Astrocyte (in vitro differentiated cells and primary cell): ENCODE data around the gene ERV3-1. TPM values are rescaled to one million over a fixed set of nuclear protein-coding genes. Genes with fewer than 3 reads are reported as not detected.

Source experiments
- DNase-seq: peaks from one replicate; pipeline ENCODE4 v3.0.0-alpha.2; 2010; ENCODE audit warnings: low read depth
- FAIRE-seq: peaks from 2 replicates; lab custom pipeline; 2011; peaks lifted over from hg19 to GRCh38; lab: Jason Lieb, UNC
- H2AFZ ChIP-seq: 2 replicates; pipeline ENCODE4 v1.6.0; 2012; ENCODE audit warnings: low read depth, low read length, inconsistent platforms
- H3K27ac ChIP-seq: 2 replicates; pipeline ENCODE4 v1.5.1; 2011; ENCODE audit warnings: low read depth, low read length, inconsistent platforms
- H3K27me3 ChIP-seq: 2 replicates; pipeline ENCODE4 v1.6.0; 2011; ENCODE audit warnings: low read length, inconsistent platforms; ENCODE audit not compliant: insufficient read depth
- H3K36me3 ChIP-seq: 2 replicates; pipeline ENCODE4 v1.5.1; 2011; ENCODE audit warnings: low read length, inconsistent platforms; ENCODE audit not compliant: insufficient read depth
- H3K4me1 ChIP-seq: 2 replicates; pipeline ENCODE4 v1.5.1; 2011; ENCODE audit warnings: low read length, inconsistent platforms; ENCODE audit not compliant: insufficient read depth
- H3K4me2 ChIP-seq: 2 replicates; pipeline ENCODE4 v1.6.0; 2012; ENCODE audit warnings: low read length, inconsistent platforms
- H3K4me3 ChIP-seq: 2 replicates; pipeline ENCODE4 v1.5.1; 2011; ENCODE audit warnings: low read depth, mild to moderate bottlenecking, low read length, inconsistent platforms; ENCODE audit not compliant: insufficient read depth
- H3K79me2 ChIP-seq: 2 replicates; pipeline ENCODE4 v1.6.0; 2012; ENCODE audit warnings: mild to moderate bottlenecking, low read length, inconsistent platforms; ENCODE audit not compliant: insufficient read depth
- H3K9ac ChIP-seq: 2 replicates; pipeline ENCODE4 v1.6.0; 2012; ENCODE audit warnings: mild to moderate bottlenecking, low read length, inconsistent platforms
- H3K9me3 ChIP-seq: 2 replicates; pipeline ENCODE4 v1.5.1; 2012; ENCODE audit warnings: low read depth, mild to moderate bottlenecking, low read length, inconsistent platforms; ENCODE audit not compliant: insufficient read depth
- H4K20me1 ChIP-seq: 2 replicates; pipeline ENCODE4 v1.6.0; 2012; ENCODE audit warnings: low read length, inconsistent platforms; ENCODE audit not compliant: insufficient read depth
- H3K27ac Mint-ChIP-seq: one replicate; pipeline ENCODE4 v1.8.0; 2021; ENCODE audit warnings: mild to moderate bottlenecking, mixed read lengths; ENCODE audit not compliant: unreplicated experiment
- H3K27me3 Mint-ChIP-seq: one replicate; pipeline ENCODE4 v1.8.0; 2021; ENCODE audit warnings: low read depth, mixed read lengths; ENCODE audit not compliant: unreplicated experiment
- H3K36me3 Mint-ChIP-seq: one replicate; pipeline ENCODE4 v1.8.0; 2021; ENCODE audit warnings: low read depth, mixed read lengths; ENCODE audit not compliant: unreplicated experiment
- H3K4me1 Mint-ChIP-seq: one replicate; pipeline ENCODE4 v1.8.0; 2021; ENCODE audit warnings: low read depth, mixed read lengths; ENCODE audit not compliant: unreplicated experiment
- H3K4me3 Mint-ChIP-seq: one replicate; pipeline ENCODE4 v1.8.0; 2021; ENCODE audit warnings: mild to moderate bottlenecking, moderate library complexity, mixed read lengths; ENCODE audit not compliant: unreplicated experiment
- H3K9me3 Mint-ChIP-seq: one replicate; pipeline ENCODE4 v1.8.0; 2021; ENCODE audit warnings: mild to moderate bottlenecking, mixed read lengths; ENCODE audit not compliant: unreplicated experiment
- EZH2 ChIP-seq: IDR thresholded peaks from 2 replicates; pipeline ENCODE4 v1.6.1; 2012; ENCODE audit warnings: mild to moderate bottlenecking, low read length, inconsistent platforms; ENCODE audit not compliant: insufficient read depth
- total RNA-seq: library from RNA; stranded (reverse); gene quantifications from 2 replicates; pipeline ENCODE4 v1.2.1, GENCODE V29; 2021
- TF ChIP-seq, protein P1 (sequence below): IDR thresholded peaks from 2 replicates; pipeline ENCODE4 v1.5.1; 2011; ENCODE audit warnings: low read depth, mild to moderate bottlenecking, inconsistent platforms, low read length, moderate library complexity; ENCODE audit not compliant: insufficient read depth

Gene ERV3-1
- total RNA-seq, 1 donor from 2014 or later = 20.2 TPM

DNA sequence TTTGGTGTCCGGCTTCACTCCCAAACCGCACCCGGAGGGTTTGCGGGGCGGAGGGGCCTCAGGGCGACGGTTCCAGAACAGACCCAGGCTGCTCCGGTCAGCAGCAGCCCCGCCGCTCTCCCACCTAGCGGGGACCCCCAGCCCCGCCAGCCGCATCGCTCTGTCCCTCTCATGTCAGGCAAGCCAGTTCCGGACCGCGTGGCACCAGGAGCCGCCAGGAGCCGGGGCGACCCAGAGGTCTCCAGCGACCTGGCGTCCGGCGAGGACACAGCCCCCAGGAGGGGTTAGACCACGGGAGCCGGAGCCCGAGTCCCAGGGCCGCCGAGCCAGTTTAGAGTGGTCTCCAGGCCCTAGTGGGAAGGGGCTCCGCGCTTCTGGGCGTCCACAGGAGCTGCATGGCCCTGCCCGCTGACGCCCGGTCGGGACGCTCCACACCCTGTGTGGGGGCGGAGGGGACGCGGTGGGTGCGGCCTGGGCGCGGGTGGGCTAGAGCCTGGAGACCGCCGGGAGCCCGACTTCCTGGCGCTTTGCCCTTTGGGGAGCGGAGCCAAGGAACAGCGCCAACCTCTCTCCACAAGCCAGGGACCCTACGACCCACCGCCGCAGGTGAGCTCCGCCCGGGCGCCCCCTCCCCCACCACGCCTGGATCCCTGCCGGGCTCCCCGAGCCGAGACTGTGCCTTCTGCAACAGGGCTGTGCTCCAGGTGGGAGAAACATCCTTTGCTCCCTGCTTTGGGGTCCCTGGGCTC, 59.1 kb downstream of the ERV3-1 start:
- peaks cover 9% of the 10 kb centered on the region for H3K27me3 ChIP-seq
- no peaks in the 10 kb centered on the region for H4K20me1 ChIP-seq
- H2AFZ ChIP-seq = peak overlapping the region; percentile 69
- H3K27ac Mint-ChIP-seq = no peak overlapping the region
- H3K4me3 ChIP-seq = peak overlapping the region; percentile 28
- no peak for FAIRE-seq
- DNase-seq = no peak
- H3K27me3 Mint-ChIP-seq = peaks cover 53% of the 10 kb centered on the region
- H3K4me2 ChIP-seq = peak overlapping the region; percentile 76
- H3K4me1 ChIP-seq = no peaks in the 10 kb centered on the region
- H3K9me3 Mint-ChIP-seq = peaks cover 6% of the 10 kb centered on the region
- H3K4me1 Mint-ChIP-seq = peaks cover 3% of the 10 kb centered on the region
- H3K9me3 ChIP-seq = peaks cover under 1% of the 10 kb centered on the region
- no peaks in the 10 kb centered on the region for H3K79me2 ChIP-seq
- no peaks in the 10 kb centered on the region for H3K36me3 Mint-ChIP-seq
- H3K36me3 ChIP-seq = no peaks in the 10 kb centered on the region
- no peak overlapping the region for H3K27ac ChIP-seq
- H3K4me3 Mint-ChIP-seq = no peak overlapping the region
- peak overlapping the region; percentile 6 for H3K9ac ChIP-seq
- TF ChIP-seq, protein P1, sequence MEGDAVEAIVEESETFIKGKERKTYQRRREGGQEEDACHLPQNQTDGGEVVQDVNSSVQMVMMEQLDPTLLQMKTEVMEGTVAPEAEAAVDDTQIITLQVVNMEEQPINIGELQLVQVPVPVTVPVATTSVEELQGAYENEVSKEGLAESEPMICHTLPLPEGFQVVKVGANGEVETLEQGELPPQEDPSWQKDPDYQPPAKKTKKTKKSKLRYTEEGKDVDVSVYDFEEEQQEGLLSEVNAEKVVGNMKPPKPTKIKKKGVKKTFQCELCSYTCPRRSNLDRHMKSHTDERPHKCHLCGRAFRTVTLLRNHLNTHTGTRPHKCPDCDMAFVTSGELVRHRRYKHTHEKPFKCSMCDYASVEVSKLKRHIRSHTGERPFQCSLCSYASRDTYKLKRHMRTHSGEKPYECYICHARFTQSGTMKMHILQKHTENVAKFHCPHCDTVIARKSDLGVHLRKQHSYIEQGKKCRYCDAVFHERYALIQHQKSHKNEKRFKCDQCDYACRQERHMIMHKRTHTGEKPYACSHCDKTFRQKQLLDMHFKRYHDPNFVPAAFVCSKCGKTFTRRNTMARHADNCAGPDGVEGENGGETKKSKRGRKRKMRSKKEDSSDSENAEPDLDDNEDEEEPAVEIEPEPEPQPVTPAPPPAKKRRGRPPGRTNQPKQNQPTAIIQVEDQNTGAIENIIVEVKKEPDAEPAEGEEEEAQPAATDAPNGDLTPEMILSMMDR = no peak
- TF ChIP-seq EZH2 = peak; percentile 90

DNA sequence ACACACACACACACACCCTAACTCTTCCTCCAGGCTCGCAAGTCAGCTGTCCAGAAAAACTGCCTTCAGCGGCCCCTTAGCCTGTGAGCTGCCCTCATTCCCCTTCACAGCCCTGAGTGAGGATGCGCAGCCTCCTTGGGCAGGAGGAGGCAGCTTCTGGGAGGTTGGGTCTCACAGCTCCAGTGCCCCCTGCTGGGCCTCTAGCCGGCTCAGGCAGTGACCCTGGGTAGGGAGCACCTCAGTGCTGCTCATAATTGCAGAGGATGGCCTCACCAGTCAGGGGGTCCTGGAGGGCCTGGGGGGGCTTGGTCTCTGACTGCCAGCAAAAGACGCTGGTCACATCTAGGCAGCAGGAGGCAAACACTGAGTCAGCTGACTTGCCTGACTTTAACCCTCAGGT, 59.7 kb downstream of the ERV3-1 start:
- H3K4me2 ChIP-seq = peak overlapping the region; percentile 76
- no peak overlapping the region for H3K27ac ChIP-seq
- H3K9ac ChIP-seq = no peak overlapping the region
- peaks cover 9% of the 10 kb centered on the region for H3K27me3 ChIP-seq
- Mint-ChIP-seq H3K27me3 (peaks cover 53% of the 10 kb centered on the region), H3K4me1 (peaks cover 3% of the 10 kb centered on the region), H3K27ac (no peak overlapping the region), H3K4me3 (no peak overlapping the region), H3K36me3 (no peaks in the 10 kb centered on the region), H3K9me3 (peaks cover 6% of the 10 kb centered on the region)
- H4K20me1 ChIP-seq = no peaks in the 10 kb centered on the region
- FAIRE-seq (no peak), DNase-seq (no peak)
- no peak overlapping the region for H3K4me3 ChIP-seq
- H3K9me3 ChIP-seq = peaks cover 5% of the 10 kb centered on the region
- H3K36me3 ChIP-seq = no peaks in the 10 kb centered on the region
- no peaks in the 10 kb centered on the region for H3K4me1 ChIP-seq
- no peak for TF ChIP-seq EZH2
- TF ChIP-seq, protein P1 = no peak
- no peak overlapping the region for H2AFZ ChIP-seq
- H3K79me2 ChIP-seq = no peaks in the 10 kb centered on the region
